GM12873 (cell line): Measurements from ENCODE around the gene SLC7A11.

ENCODE experiments used
- TF ChIP-seq, protein P1 (sequence below): IDR thresholded peaks from 2 replicates; pipeline ENCODE4 v1.5.1; 2012; ENCODE audit warnings: low read depth, mild to moderate bottlenecking, moderate library complexity, low read length, control low read depth; ENCODE audit not compliant: insufficient read depth; ENCODE audit errors: missing control alignments

SLC7A11 gene

GRCh38 chr4:138223231-138223910, 18.8 kb downstream of the SLC7A11 start:
- TF ChIP-seq, protein P1, sequence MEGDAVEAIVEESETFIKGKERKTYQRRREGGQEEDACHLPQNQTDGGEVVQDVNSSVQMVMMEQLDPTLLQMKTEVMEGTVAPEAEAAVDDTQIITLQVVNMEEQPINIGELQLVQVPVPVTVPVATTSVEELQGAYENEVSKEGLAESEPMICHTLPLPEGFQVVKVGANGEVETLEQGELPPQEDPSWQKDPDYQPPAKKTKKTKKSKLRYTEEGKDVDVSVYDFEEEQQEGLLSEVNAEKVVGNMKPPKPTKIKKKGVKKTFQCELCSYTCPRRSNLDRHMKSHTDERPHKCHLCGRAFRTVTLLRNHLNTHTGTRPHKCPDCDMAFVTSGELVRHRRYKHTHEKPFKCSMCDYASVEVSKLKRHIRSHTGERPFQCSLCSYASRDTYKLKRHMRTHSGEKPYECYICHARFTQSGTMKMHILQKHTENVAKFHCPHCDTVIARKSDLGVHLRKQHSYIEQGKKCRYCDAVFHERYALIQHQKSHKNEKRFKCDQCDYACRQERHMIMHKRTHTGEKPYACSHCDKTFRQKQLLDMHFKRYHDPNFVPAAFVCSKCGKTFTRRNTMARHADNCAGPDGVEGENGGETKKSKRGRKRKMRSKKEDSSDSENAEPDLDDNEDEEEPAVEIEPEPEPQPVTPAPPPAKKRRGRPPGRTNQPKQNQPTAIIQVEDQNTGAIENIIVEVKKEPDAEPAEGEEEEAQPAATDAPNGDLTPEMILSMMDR: no peak

DNA sequence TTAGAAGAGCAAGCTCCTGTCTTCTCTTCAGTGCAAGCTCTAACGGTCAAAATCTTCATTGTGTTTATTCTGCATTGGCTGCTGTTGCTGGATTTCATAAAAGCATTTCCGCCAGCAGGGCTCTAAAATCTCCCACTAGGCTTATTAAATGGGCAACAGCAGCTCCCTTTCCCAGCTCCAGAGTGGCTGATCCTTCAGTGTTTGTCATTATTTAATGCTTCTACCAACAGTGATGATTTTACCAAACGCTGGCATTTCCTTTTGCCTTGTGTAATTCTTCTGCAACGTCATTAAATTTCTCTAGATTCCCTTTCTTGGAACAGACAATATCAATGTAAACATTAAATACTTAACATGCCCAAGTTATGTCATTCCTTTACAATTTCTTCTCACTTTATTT, 20.1 kb downstream of the SLC7A11 start:
- TF ChIP-seq, protein P1: no peak

- TF ChIP-seq, protein P1: no peak
These were observed 23.2 kb downstream of the SLC7A11 start for GRCh38 chr4:138218976-138219375.

GRCh38 chr4:138217567-138217966, 24.6 kb downstream of the SLC7A11 start:
- TF ChIP-seq, protein P1: no peak

DNA sequence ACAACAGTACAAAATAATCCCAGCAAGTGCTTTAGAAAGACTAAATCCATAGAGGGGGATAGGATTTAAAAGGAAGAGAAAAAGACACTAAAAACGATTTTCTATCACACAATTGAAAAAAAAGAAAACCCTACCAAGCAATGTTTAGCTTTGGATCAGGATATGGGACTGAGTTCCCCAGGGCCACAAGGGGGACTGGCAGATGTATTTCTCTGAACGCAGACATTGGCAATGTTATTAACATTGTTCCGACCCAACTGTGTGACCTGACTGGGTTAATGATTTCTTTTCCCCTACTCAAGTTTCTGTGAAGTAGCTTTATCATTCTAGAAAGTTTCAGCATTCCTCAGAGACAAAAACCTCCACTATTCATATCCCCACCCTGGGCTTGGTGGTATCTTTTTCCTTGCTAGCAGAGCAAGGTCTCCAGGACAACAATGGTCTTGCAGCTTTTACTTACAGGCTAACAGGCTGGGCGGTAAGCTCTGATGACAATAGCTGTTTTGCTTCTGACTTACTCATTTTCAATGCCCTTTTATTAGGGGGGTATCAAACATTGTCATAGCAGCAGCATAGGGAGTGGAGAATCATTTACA, 25.8 kb downstream of the SLC7A11 start:
- TF ChIP-seq, protein P1: no peak

GRCh38 chr4:138209094-138209493, 33.1 kb downstream of the SLC7A11 start:
- TF ChIP-seq, protein P1: no peak

GRCh38 chr4:138205531-138206233, 36.5 kb downstream of the SLC7A11 start:
- TF ChIP-seq, protein P1: no peak
